DND-41 (cell line): Measurements from ENCODE around the gene ZNF585A.
"Not testable (repeated sequence)": the region's sequence is repeated elsewhere in the genome, so short reads cannot be mapped to it uniquely, and the experiment has no call there.

Experiments used
- CTCF ChIP-seq: IDR thresholded peaks from 2 replicates; pipeline ENCODE4 v1.5.1; 2012; ENCODE audit warnings: borderline replicate concordance, low read length, moderate library complexity, mild to moderate bottlenecking; ENCODE audit not compliant: poor library complexity, severe bottlenecking; ENCODE audit errors: extremely low read depth
- EZH2 ChIP-seq: IDR thresholded peaks from 3 replicates; pipeline ENCODE4 v1.6.1; 2012; ENCODE audit warnings: borderline replicate concordance, low read depth, mild to moderate bottlenecking, moderate library complexity, low read length, inconsistent platforms; ENCODE audit not compliant: severe bottlenecking

GRCh38 chr19:37104135-37104534, 68.4 kb downstream of the ZNF585A start:
- not testable (repeated sequence) for TF ChIP-seq EZH2, CTCF
